ENCODE results near the gene SMC1B. TPM values are rescaled to one million over a fixed set of nuclear protein-coding genes. Genes with fewer than 3 reads are reported as not detected.

The SMC1B gene
- polyA plus RNA-seq, 2 of the 4 experiments (the other 2 are of a cell fraction): 0.03 TPM; not detected in 1

DNA sequence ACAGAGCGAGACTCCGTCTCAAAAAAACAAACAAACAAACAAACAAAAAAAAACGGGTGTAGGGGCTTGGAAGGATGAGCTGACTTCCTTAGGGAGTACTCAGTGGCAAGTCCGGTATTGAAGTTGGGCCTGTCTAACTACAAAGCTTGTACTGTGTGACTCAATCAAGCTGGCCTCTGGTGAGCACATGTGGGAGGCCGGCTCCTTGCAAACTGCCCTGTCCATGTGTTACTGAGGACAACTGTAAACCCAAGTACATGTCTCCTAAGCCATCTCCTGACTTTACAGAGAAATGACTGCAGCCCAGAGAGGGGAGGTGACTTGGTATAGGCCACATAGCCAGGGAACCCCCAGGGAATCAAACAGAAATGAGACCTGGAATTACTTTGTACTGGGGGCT lies 11.7 kb upstream of the SMC1B start:
- ChIA-PET POLR2A (no interaction called here), CTCF (no interaction called here)
- WGBS (ENCODE audit: missing lambda C conversion rate): 78% methylated on average over 5 of the region's 5 CpGs
- Histone ChIP-seq H3K9me3 (no peaks in the 10 kb centered on the region), H3K4me2 (no peak overlapping the region), H3K4me3 (no peak overlapping the region), H3K4me1 (no peaks in the 10 kb centered on the region), H3K27ac (no peak overlapping the region)
- DNase-seq (ENCODE audit: low read depth in 1 of 2, low spot score in 1 of 2) (no peak), ATAC-seq (no peak), FAIRE-seq (no peak)
- TF ChIP-seq CHD2 (IDR thresholded peaks at IDR 0.05; ENCODE audit: low read length, partially characterized antibody) (no peak), RAD21 (conservative IDR thresholded peaks at IDR 0.05 in 1 of 2, IDR thresholded peaks at IDR 0.05 in 1 of 2) (no peak), NPAS2 (CRISPR knock-in tag; IDR thresholded peaks at IDR 0.05; ENCODE audit: borderline replicate concordance) (no peak), RNF2 (IDR thresholded peaks at IDR 0.05; ENCODE audit: borderline replicate concordance, low read depth) (no peak), PHF8 (IDR thresholded peaks at IDR 0.05; ENCODE audit: borderline replicate concordance, low read depth) (no peak), MAFK (IDR thresholded peaks at IDR 0.05; ENCODE audit: partially characterized antibody) (no peak), HOXB5 (CRISPR knock-in tag; IDR thresholded peaks at IDR 0.05) (no peak), TP53 (CRISPR knock-in tag; IDR thresholded peaks at IDR 0.05) (no peak), CTCF (IDR thresholded peaks at IDR 0.05) (no peak), MYC (IDR thresholded peaks at IDR 0.05; ENCODE audit: borderline replicate concordance, low read length) (no peak), CBX8 (IDR thresholded peaks at IDR 0.05) (no peak), GATA3 (IDR thresholded peaks at IDR 0.05; ENCODE audit: borderline replicate concordance) (no peak), BHLHE40 (IDR thresholded peaks at IDR 0.05; ENCODE audit: low read depth, low read length) (no peak), EHMT2 (IDR thresholded peaks at IDR 0.05; ENCODE audit: low read depth) (no peak), FOXS1 (CRISPR knock-in tag; IDR thresholded peaks at IDR 0.05) (no peak), E2F6 (IDR thresholded peaks at IDR 0.05; ENCODE audit: borderline replicate concordance, low read depth) (no peak), EHF (CRISPR knock-in tag; IDR thresholded peaks at IDR 0.05) (no peak)

DNA sequence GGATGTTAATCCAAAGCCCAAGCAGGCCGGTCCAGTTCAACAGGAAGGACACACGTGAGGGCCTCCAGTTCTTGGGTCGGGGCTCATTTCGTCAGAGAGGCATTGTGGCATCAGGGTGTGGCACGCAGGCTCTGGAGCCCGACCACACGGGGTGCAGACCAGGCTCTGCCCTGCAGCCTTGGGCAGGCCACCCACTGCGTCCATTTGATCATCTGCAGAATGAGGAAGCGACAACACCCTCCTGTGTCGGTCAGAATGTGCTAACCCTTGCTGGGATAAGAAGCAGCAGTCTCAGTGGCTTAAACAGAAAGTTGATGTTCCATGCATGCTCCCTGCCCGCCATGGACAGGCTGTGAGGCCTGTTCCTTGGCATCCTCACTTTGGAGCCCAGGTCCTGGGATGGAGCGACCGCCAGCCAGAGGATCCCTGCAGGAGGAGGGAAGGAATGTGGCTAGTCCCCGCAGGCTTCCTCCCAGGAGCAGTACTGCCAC lies 10.9 kb upstream of the SMC1B start:
- 94% methylated on average over 10 of the region's 14 CpGs for WGBS (ENCODE audit: missing lambda C conversion rate)
- DNase-seq (ENCODE audit: low read depth in 1 of 2, low spot score in 1 of 2) (no peak), FAIRE-seq (no peak), ATAC-seq (no peak)
- H3K9me3 ChIP-seq: no peaks in the 10 kb centered on the region
- H3K4me3 ChIP-seq: no peak overlapping the region
- POLR2A ChIA-PET: no interaction called here
- H3K27ac ChIP-seq: no peak overlapping the region
- H3K4me2 ChIP-seq: no peak overlapping the region
- CTCF ChIA-PET: no interaction called here
- no peaks in the 10 kb centered on the region for H3K4me1 ChIP-seq
- TF ChIP-seq POLR2A (IDR thresholded peaks at IDR 0.05; ENCODE audit: low read length): no peak
- TF ChIP-seq, protein P1, sequence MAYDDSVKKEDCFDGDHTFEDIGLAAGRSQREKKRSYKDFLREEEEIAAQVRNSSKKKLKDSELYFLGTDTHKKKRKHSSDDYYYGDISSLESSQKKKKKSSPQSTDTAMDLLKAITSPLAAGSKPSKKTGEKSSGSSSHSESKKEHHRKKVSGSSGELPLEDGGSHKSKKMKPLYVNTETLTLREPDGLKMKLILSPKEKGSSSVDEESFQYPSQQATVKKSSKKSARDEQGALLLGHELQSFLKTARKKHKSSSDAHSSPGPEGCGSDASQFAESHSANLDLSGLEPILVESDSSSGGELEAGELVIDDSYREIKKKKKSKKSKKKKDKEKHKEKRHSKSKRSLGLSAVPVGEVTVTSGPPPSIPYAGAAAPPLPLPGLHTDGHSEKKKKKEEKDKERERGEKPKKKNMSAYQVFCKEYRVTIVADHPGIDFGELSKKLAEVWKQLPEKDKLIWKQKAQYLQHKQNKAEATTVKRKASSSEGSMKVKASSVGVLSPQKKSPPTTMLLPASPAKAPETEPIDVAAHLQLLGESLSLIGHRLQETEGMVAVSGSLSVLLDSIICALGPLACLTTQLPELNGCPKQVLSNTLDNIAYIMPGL (CRISPR knock-in tag; IDR thresholded peaks at IDR 0.05; ENCODE audit: borderline replicate concordance): no peak
- TF ChIP-seq JUN (IDR thresholded peaks at IDR 0.05): no peak
- no peak for TF ChIP-seq PBX3 (IDR thresholded peaks at IDR 0.05)
- TF ChIP-seq FOXS1 (CRISPR knock-in tag; IDR thresholded peaks at IDR 0.05): no peak
- TF ChIP-seq CBX2 (IDR thresholded peaks at IDR 0.05; ENCODE audit: borderline replicate concordance, low read depth): no peak
- no peak for TF ChIP-seq MYC (IDR thresholded peaks at IDR 0.05; ENCODE audit: borderline replicate concordance, low read length)
- no peak for TF ChIP-seq HES2 (IDR thresholded peaks at IDR 0.05)
- no peak for TF ChIP-seq KDM1A (IDR thresholded peaks at IDR 0.05; ENCODE audit: low read depth)
- no peak for TF ChIP-seq NR3C1 (IDR thresholded peaks at IDR 0.05)
- TF ChIP-seq NFE2L2 (conservative IDR thresholded peaks at IDR 0.05; ENCODE audit: low read length): no peak
- TF ChIP-seq ATOH8 (CRISPR knock-in tag; IDR thresholded peaks at IDR 0.05; ENCODE audit: low read depth): no peak
- no peak for TF ChIP-seq CBX8 (IDR thresholded peaks at IDR 0.05)
- TF ChIP-seq CEBPB (IDR thresholded peaks at IDR 0.05): no peak
- TF ChIP-seq ZNF302 (CRISPR knock-in tag; IDR thresholded peaks at IDR 0.05): no peak
- TF ChIP-seq E2F6 (IDR thresholded peaks at IDR 0.05; ENCODE audit: borderline replicate concordance, low read depth): no peak
- TF ChIP-seq ELK1 (IDR thresholded peaks at IDR 0.05; ENCODE audit: low read depth, low read length): no peak
- TF ChIP-seq NPAS2 (CRISPR knock-in tag; IDR thresholded peaks at IDR 0.05; ENCODE audit: borderline replicate concordance): no peak

All from A549 (cell line).